Type B pancreatic cell (in vitro differentiated cells): Measurements from ENCODE around the gene BMI1. TPM values are rescaled to one million over a fixed set of nuclear protein-coding genes. Genes with fewer than 3 reads are reported as not detected.

Experiments used
- DNase-seq: peaks from one replicate; pipeline ENCODE4 v3.0.0; 2021; ENCODE audit warnings: mixed read lengths; ENCODE audit not compliant: unreplicated experiment; ENCODE audit errors: extremely low spot score
- H3K27ac Mint-ChIP-seq: 2 replicates; pipeline ENCODE4 v1.8.0; 2021; ENCODE audit warnings: mild to moderate bottlenecking, mixed read lengths
- H3K27me3 Mint-ChIP-seq: 2 replicates; pipeline ENCODE4 v1.8.0; 2021; ENCODE audit warnings: mixed read lengths
- H3K36me3 Mint-ChIP-seq: 2 replicates; pipeline ENCODE4 v1.8.0; 2021; ENCODE audit warnings: mixed read lengths
- H3K4me1 Mint-ChIP-seq: one replicate; pipeline ENCODE4 v1.8.0; 2021; ENCODE audit warnings: mixed read lengths; ENCODE audit not compliant: unreplicated experiment
- H3K4me3 Mint-ChIP-seq: 2 replicates; pipeline ENCODE4 v1.8.0; 2021; ENCODE audit warnings: mild to moderate bottlenecking, mixed read lengths
- H3K9me3 Mint-ChIP-seq: 2 replicates; pipeline ENCODE4 v1.8.0; 2021; ENCODE audit warnings: mixed read lengths
- CTCF ChIP-seq: fragments of 200-600 bp; sonication (generic); conservative IDR thresholded peaks from 2 replicates; pipeline ENCODE4 v1.5.0; 2021; ENCODE audit warnings: antibody characterized with exemption, mild to moderate bottlenecking
- total RNA-seq: library from RNA; stranded (reverse); gene quantifications from 2 replicates; pipeline ENCODE4 v1.2.1, GENCODE V29; 2021; ENCODE audit warnings: low replicate concordance

Gene BMI1
- total RNA-seq, 1 donor from 2014 or later, result 36.6 TPM

- H3K27ac Mint-ChIP-seq, result no peak overlapping the region
- peaks cover 18% of the 10 kb centered on the region for H3K27me3 Mint-ChIP-seq
- H3K4me1 Mint-ChIP-seq, result no peaks in the 10 kb centered on the region
- DNase-seq, result no peak
- H3K9me3 Mint-ChIP-seq, result no peaks in the 10 kb centered on the region
- H3K36me3 Mint-ChIP-seq, result no peaks in the 10 kb centered on the region
- no peak overlapping the region for H3K4me3 Mint-ChIP-seq
- TF ChIP-seq CTCF, result no peak
Measured at GRCh38 chr10:22293747-22294404, 27.0 kb upstream of the BMI1 start.

GRCh38 chr10:22294694-22295093 is 26.2 kb upstream of the BMI1 start:
- no peak for TF ChIP-seq CTCF
- Mint-ChIP-seq H3K9me3 (no peaks in the 10 kb centered on the region), H3K4me1 (no peaks in the 10 kb centered on the region), H3K4me3 (no peak overlapping the region), H3K27ac (no peak overlapping the region), H3K36me3 (no peaks in the 10 kb centered on the region), H3K27me3 (peaks cover 18% of the 10 kb centered on the region)
- no peak for DNase-seq

GRCh38 chr10:22301193-22301592 is 19.7 kb upstream of the BMI1 start:
- TF ChIP-seq CTCF, result no peak
- no peak for DNase-seq
- H3K4me1 Mint-ChIP-seq, result no peaks in the 10 kb centered on the region
- no peak overlapping the region for H3K27ac Mint-ChIP-seq
- no peaks in the 10 kb centered on the region for H3K36me3 Mint-ChIP-seq
- no peak overlapping the region for H3K4me3 Mint-ChIP-seq
- peaks cover 14% of the 10 kb centered on the region for H3K27me3 Mint-ChIP-seq
- H3K9me3 Mint-ChIP-seq, result no peaks in the 10 kb centered on the region

GRCh38 chr10:22303461-22303860 is 17.4 kb upstream of the BMI1 start:
- no peak for DNase-seq
- Mint-ChIP-seq H3K9me3 (no peaks in the 10 kb centered on the region), H3K4me3 (no peak overlapping the region), H3K27me3 (peaks cover 4% of the 10 kb centered on the region), H3K36me3 (no peaks in the 10 kb centered on the region), H3K27ac (no peak overlapping the region), H3K4me1 (no peaks in the 10 kb centered on the region)
- no peak for TF ChIP-seq CTCF

- Mint-ChIP-seq H3K9me3 (no peaks in the 10 kb centered on the region), H3K4me1 (no peaks in the 10 kb centered on the region), H3K36me3 (no peaks in the 10 kb centered on the region), H3K4me3 (no peak overlapping the region), H3K27me3 (peaks cover 9% of the 10 kb centered on the region), H3K27ac (no peak overlapping the region)
- no peak for TF ChIP-seq CTCF
- DNase-seq, result no peak
Measured at GRCh38 chr10:22305721-22306120, 15.2 kb upstream of the BMI1 start.

GRCh38 chr10:22308390-22308789 is 12.5 kb upstream of the BMI1 start:
- H3K27me3 Mint-ChIP-seq, result peaks cover 26% of the 10 kb centered on the region
- no peaks in the 10 kb centered on the region for H3K36me3 Mint-ChIP-seq
- no peak overlapping the region for H3K27ac Mint-ChIP-seq
- H3K9me3 Mint-ChIP-seq, result no peaks in the 10 kb centered on the region
- no peak overlapping the region for H3K4me3 Mint-ChIP-seq
- no peaks in the 10 kb centered on the region for H3K4me1 Mint-ChIP-seq
- TF ChIP-seq CTCF, result no peak
- DNase-seq, result no peak
